Measurements from ENCODE around the gene RABGAP1L.

DNA sequence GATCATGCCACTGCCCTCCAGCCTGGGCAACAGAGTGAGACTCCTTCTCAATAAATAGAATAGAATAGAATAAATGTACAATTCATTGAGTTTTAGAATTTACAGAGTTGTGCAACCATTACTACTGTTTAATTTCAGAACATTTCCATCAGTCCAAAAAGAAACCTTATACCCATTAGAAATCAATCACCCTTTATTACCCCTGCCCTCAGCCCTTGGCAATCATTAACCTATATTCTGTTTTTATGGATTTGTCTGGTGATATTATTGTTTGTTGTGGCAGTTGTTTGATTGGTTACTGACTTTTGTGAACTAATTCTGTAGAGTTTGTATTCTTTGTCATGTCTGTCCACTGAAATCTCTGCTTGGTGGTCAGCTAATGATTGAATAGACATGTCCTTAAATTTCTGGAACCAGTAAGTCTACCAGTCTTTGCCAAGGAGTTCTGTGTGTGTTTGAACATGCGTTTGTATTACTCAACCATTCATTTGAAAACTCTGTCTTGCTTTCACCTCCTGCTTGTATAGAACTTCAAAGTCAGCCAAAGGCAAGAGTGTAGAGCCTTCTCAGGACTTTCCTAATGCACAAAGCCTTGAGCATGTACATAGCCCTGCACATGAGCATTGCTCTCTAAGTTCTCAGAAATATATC, 497.2 kb downstream of the RABGAP1L start:
- no peak for TF ChIP-seq EZH2phosphoT487 (IDR thresholded peaks at IDR 0.05; ENCODE audit: borderline replicate concordance)
- TF ChIP-seq, protein P1, sequence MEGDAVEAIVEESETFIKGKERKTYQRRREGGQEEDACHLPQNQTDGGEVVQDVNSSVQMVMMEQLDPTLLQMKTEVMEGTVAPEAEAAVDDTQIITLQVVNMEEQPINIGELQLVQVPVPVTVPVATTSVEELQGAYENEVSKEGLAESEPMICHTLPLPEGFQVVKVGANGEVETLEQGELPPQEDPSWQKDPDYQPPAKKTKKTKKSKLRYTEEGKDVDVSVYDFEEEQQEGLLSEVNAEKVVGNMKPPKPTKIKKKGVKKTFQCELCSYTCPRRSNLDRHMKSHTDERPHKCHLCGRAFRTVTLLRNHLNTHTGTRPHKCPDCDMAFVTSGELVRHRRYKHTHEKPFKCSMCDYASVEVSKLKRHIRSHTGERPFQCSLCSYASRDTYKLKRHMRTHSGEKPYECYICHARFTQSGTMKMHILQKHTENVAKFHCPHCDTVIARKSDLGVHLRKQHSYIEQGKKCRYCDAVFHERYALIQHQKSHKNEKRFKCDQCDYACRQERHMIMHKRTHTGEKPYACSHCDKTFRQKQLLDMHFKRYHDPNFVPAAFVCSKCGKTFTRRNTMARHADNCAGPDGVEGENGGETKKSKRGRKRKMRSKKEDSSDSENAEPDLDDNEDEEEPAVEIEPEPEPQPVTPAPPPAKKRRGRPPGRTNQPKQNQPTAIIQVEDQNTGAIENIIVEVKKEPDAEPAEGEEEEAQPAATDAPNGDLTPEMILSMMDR (conservative IDR thresholded peaks at IDR 0.05; ENCODE audit: low read length) = no peak
